ENCODE data around the gene ELOVL6.
"Not testable (repeated sequence)": the region's sequence is repeated elsewhere in the genome, so short reads cannot be mapped to it uniquely, and the experiment has no call there.

Gene ELOVL6

GRCh38 chr4:110196871-110197528 lies 1.4 kb downstream of the ELOVL6 start:
- in situ Hi-C loops (cut with MboI; ENCODE audit: low sequenced_read_pairs): no loop called here

GRCh38 chr4:110196206-110196870 lies 2.1 kb downstream of the ELOVL6 start:
- in situ Hi-C loops (cut with MboI; ENCODE audit: low sequenced_read_pairs): no loop called here

- in situ Hi-C loops (cut with MboI; ENCODE audit: low sequenced_read_pairs): no loop called here
Observed at GRCh38 chr4:110195561-110196205, 2.7 kb downstream of the ELOVL6 start.

GRCh38 chr4:110193822-110194761 lies 4.3 kb downstream of the ELOVL6 start:
- in situ Hi-C loops (cut with MboI; ENCODE audit: low sequenced_read_pairs): no loop called here

- in situ Hi-C loops (cut with MboI; ENCODE audit: low sequenced_read_pairs): not testable (repeated sequence)
Observed at GRCh38 chr4:110193287-110193686, 5.1 kb downstream of the ELOVL6 start.

- in situ Hi-C loops (cut with MboI; ENCODE audit: low sequenced_read_pairs): no loop called here
Observed at GRCh38 chr4:110190249-110190648, 8.2 kb downstream of the ELOVL6 start.

- in situ Hi-C loops (cut with MboI; ENCODE audit: low sequenced_read_pairs): no loop called here
Observed at GRCh38 chr4:110188113-110188512, 10.3 kb downstream of the ELOVL6 start.

- in situ Hi-C loops (cut with MboI; ENCODE audit: low sequenced_read_pairs): no loop called here
Observed at GRCh38 chr4:110184791-110185155, 13.6 kb downstream of the ELOVL6 start.

GRCh38 chr4:110184140-110184790 lies 14.2 kb downstream of the ELOVL6 start:
- in situ Hi-C loops (cut with MboI; ENCODE audit: low sequenced_read_pairs): no loop called here

- in situ Hi-C loops (cut with MboI; ENCODE audit: low sequenced_read_pairs): no loop called here
Observed at GRCh38 chr4:110183643-110184042, 14.8 kb downstream of the ELOVL6 start.

GRCh38 chr4:110183058-110183457 lies 15.4 kb downstream of the ELOVL6 start:
- in situ Hi-C loops (cut with MboI; ENCODE audit: low sequenced_read_pairs): no loop called here

- in situ Hi-C loops (cut with MboI; ENCODE audit: low sequenced_read_pairs): no loop called here
Observed at GRCh38 chr4:110181890-110182289, 16.5 kb downstream of the ELOVL6 start.

- in situ Hi-C loops (cut with MboI; ENCODE audit: low sequenced_read_pairs): no loop called here
Observed at GRCh38 chr4:110175634-110176033, 22.8 kb downstream of the ELOVL6 start.

GRCh38 chr4:110172972-110173371 lies 25.4 kb downstream of the ELOVL6 start:
- in situ Hi-C loops (cut with MboI; ENCODE audit: low sequenced_read_pairs): no loop called here

- in situ Hi-C loops (cut with MboI; ENCODE audit: low sequenced_read_pairs): no loop called here
Observed at GRCh38 chr4:110171971-110172370, 26.4 kb downstream of the ELOVL6 start.

GRCh38 chr4:110170861-110171260 lies 27.6 kb downstream of the ELOVL6 start:
- in situ Hi-C loops (cut with MboI; ENCODE audit: low sequenced_read_pairs): no loop called here

- in situ Hi-C loops (cut with MboI; ENCODE audit: low sequenced_read_pairs): no loop called here
Observed at GRCh38 chr4:110165382-110166286, 32.8 kb downstream of the ELOVL6 start.

- in situ Hi-C loops (cut with MboI; ENCODE audit: low sequenced_read_pairs): no loop called here
Observed at GRCh38 chr4:110164856-110165255, 33.6 kb downstream of the ELOVL6 start.

- in situ Hi-C loops (cut with MboI; ENCODE audit: low sequenced_read_pairs): no loop called here
Observed at GRCh38 chr4:110164251-110164650, 34.2 kb downstream of the ELOVL6 start.
